CD4-positive, alpha-beta T cell (primary cell): ENCODE results near the gene PBX4. TPM values are rescaled to one million over a fixed set of nuclear protein-coding genes. Genes with fewer than 3 reads are reported as not detected.

Experiments used
- ATAC-seq: fragments of 200-7000 bp; cut with Tn5 transposase; one replicate; pipeline ENCODE4 v1.10.0; 2022; ENCODE audit warnings: mild to moderate bottlenecking; ENCODE audit not compliant: poor library complexity
- CTCF ChIA-PET: fragments of 350-600 bp; sonication (Branson Sonifier 250); formaldehyde crosslinking; loops from one replicate; lab custom pipeline; 2021; ENCODE audit warnings: antibody characterized with exemption, inconsistent platforms; lab: Charles Lee
- POLR2A ChIA-PET: fragments of 350-600 bp; sonication (Branson Sonifier 250); formaldehyde crosslinking; loops from one replicate; lab custom pipeline; 2021; ENCODE audit warnings: antibody characterized with exemption, inconsistent platforms; lab: Charles Lee
- DNase-seq, 14 experiments: peaks; one replicate each; pipeline ENCODE4 v3.0.0-alpha.2; 2013 to 2020; ENCODE audit warnings: mixed read lengths in 2 of 14
- H3K27ac ChIP-seq, 2 donors: one replicate each; pipeline versions ENCODE4 v1.5.1 to v1.7.0; 2013; ENCODE audit warnings: low read length in 2 of 2, low read depth in 1 of 2, mild to moderate bottlenecking in 1 of 2
- H3K27me3 ChIP-seq, 2 experiments: 1 replicate in 1 of 2; 2 replicates in 1 of 2; pipeline versions ENCODE4 v1.6.1 to v1.7.0; 2013; ENCODE audit warnings: low read length in 2 of 2, control low read depth in 1 of 2, mild to moderate bottlenecking in 1 of 2, moderate library complexity in 1 of 2; ENCODE audit not compliant: insufficient read depth in 2 of 2, control insufficient read depth in 1 of 2
- H3K36me3 ChIP-seq: one replicate; pipeline ENCODE4 v1.6.1; 2013; ENCODE audit warnings: low read length, control low read depth; ENCODE audit not compliant: insufficient read depth
- H3K4me1 ChIP-seq: one replicate; pipeline ENCODE4 v1.6.1; 2013; ENCODE audit warnings: low read length, control low read depth; ENCODE audit not compliant: insufficient read depth
- H3K4me3 ChIP-seq: one replicate; pipeline ENCODE4 v1.5.1; 2013; ENCODE audit warnings: mild to moderate bottlenecking, low read length, moderate library complexity
- H3K9me3 ChIP-seq, 2 experiments: 1 replicate in 1 of 2; 2 replicates in 1 of 2; pipeline versions ENCODE4 v1.6.1 to v1.7.0; 2013; ENCODE audit warnings: low read length in 2 of 2, mild to moderate bottlenecking in 2 of 2, control low read depth in 1 of 2, moderate library complexity in 1 of 2; ENCODE audit not compliant: control insufficient read depth in 1 of 2, insufficient read depth in 1 of 2
- H3K27ac Mint-ChIP-seq: one replicate; pipeline ENCODE4 v1.8.0; 2020; ENCODE audit warnings: mixed read lengths
- H3K27me3 Mint-ChIP-seq: one replicate; pipeline ENCODE4 v1.8.0; 2021; ENCODE audit warnings: mixed read lengths
- H3K36me3 Mint-ChIP-seq: one replicate; pipeline ENCODE4 v1.8.0; 2021; ENCODE audit warnings: low read depth, mixed read lengths
- H3K4me1 Mint-ChIP-seq: one replicate; pipeline ENCODE4 v1.8.0; 2021; ENCODE audit warnings: low read depth, mixed read lengths
- H3K4me3 Mint-ChIP-seq: one replicate; pipeline ENCODE4 v1.8.0; 2020; ENCODE audit warnings: mild to moderate bottlenecking, mixed read lengths
- H3K9me3 Mint-ChIP-seq: one replicate; pipeline ENCODE4 v1.8.0; 2020; ENCODE audit warnings: mixed read lengths
- CTCF ChIP-seq: fragments of 200-600 bp; IDR thresholded peaks from one replicate; pipeline ENCODE4 v1.8.0; 2022; ENCODE audit warnings: antibody characterized with exemption, mild to moderate bottlenecking
- intact Hi-C, 2 experiments: fragments of 100-400 bp; cut with DNase I in 1 of 2; cut with micrococcal nuclease in 1 of 2; formaldehyde crosslinking; loops; one replicate each; pipeline versions ENCODE4 v1.15.1 to v1.9.0; 2023 to 2025; cut with DNase I, micrococcal nuclease
- total RNA-seq, 174 experiments: library from RNA in 2 of 174; stranded (reverse) in 2 of 174; gene quantifications; one replicate each; pipeline ENCODE4 v1.2.3 and lab custom pipeline; 2021 to 2026

PBX4 gene
- total RNA-seq, 2 experiments from 2014 or later: 50.1 to 51.8 TPM

GRCh38 chr19:19568802-19569756 is 49.4 kb downstream of the PBX4 start:
- H3K9me3 ChIP-seq: no peaks in the 10 kb centered on the region
- H3K36me3 ChIP-seq: peaks cover 46% of the 10 kb centered on the region
- ATAC-seq (no peak), DNase-seq (no peak)
- H3K4me1 Mint-ChIP-seq: peaks cover 9% of the 10 kb centered on the region
- peaks cover 53% of the 10 kb centered on the region for H3K36me3 Mint-ChIP-seq
- no peak overlapping the region for H3K4me3 ChIP-seq
- POLR2A ChIA-PET: interaction anchor here (1.3 kb wide), 1 partner anchor 30 kb away, joined by 3 read pairs; no protein-coding TSS in a partner anchor
- H3K27me3 Mint-ChIP-seq: no peaks in the 10 kb centered on the region
- no peak for TF ChIP-seq CTCF
- no peak overlapping the region for H3K27ac Mint-ChIP-seq
- no peak overlapping the region for H3K27ac ChIP-seq
- no peak overlapping the region for H3K4me3 Mint-ChIP-seq
- intact Hi-C loops: no loop called here
- no peaks in the 10 kb centered on the region for H3K27me3 ChIP-seq
- CTCF ChIA-PET: interaction anchor here (1.4 kb wide), 1 partner anchor 37 kb away, joined by 3 read pairs; no protein-coding TSS in a partner anchor
- peaks cover 3% of the 10 kb centered on the region for H3K4me1 ChIP-seq
- H3K9me3 Mint-ChIP-seq: no peaks in the 10 kb centered on the region

GRCh38 chr19:19567391-19567790 is 51.1 kb downstream of the PBX4 start:
- Histone ChIP-seq H3K27ac (no peak overlapping the region), H3K4me1 (peaks cover 9% of the 10 kb centered on the region), H3K9me3 (no peaks in the 10 kb centered on the region), H3K36me3 (peaks cover 47% of the 10 kb centered on the region), H3K27me3 (no peaks in the 10 kb centered on the region), H3K4me3 (no peak overlapping the region)
- Mint-ChIP-seq H3K9me3 (no peaks in the 10 kb centered on the region), H3K36me3 (peaks cover 60% of the 10 kb centered on the region), H3K27ac (peak overlapping the region; percentile 51), H3K27me3 (no peaks in the 10 kb centered on the region), H3K4me1 (peaks cover 14% of the 10 kb centered on the region), H3K4me3 (no peak overlapping the region)
- POLR2A ChIA-PET: no interaction called here
- DNase-seq: no peak
- no peak for TF ChIP-seq CTCF
- intact Hi-C loops: no loop called here
- ATAC-seq: no peak
- CTCF ChIA-PET: no interaction called here

- no peak overlapping the region for H3K27ac ChIP-seq
- CTCF ChIA-PET: no interaction called here
- H3K27me3 ChIP-seq: no peaks in the 10 kb centered on the region
- peaks cover 25% of the 10 kb centered on the region for H3K4me1 Mint-ChIP-seq
- intact Hi-C loops: no loop called here
- DNase-seq: no peak
- no peaks in the 10 kb centered on the region for H3K9me3 ChIP-seq
- POLR2A ChIA-PET: interaction anchor here (0.9 kb wide), 1 partner anchor 18 kb away, joined by 3 read pairs; no protein-coding TSS in a partner anchor
- H3K27ac Mint-ChIP-seq: no peak overlapping the region
- no peaks in the 10 kb centered on the region for H3K9me3 Mint-ChIP-seq
- peaks cover 9% of the 10 kb centered on the region for H3K4me1 ChIP-seq
- H3K27me3 Mint-ChIP-seq: no peaks in the 10 kb centered on the region
- TF ChIP-seq CTCF: no peak
- H3K4me3 ChIP-seq: no peak overlapping the region
- ATAC-seq: no peak
- H3K36me3 Mint-ChIP-seq: peaks cover 70% of the 10 kb centered on the region
- no peak overlapping the region for H3K4me3 Mint-ChIP-seq
- peaks cover 53% of the 10 kb centered on the region for H3K36me3 ChIP-seq
These were observed 52.2 kb downstream of the PBX4 start for GRCh38 chr19:19566306-19566705.
